ENCODE results near the gene CCDC152. TPM values are rescaled to one million over a fixed set of nuclear protein-coding genes. Genes with fewer than 3 reads are reported as not detected.

The CCDC152 gene
- total and polyA plus RNA-seq, 2 of the 13 experiments (the other 11 are each of a cell fraction or from before 2014, with no cell fraction given): 0.20 to 0.36 TPM

DNA sequence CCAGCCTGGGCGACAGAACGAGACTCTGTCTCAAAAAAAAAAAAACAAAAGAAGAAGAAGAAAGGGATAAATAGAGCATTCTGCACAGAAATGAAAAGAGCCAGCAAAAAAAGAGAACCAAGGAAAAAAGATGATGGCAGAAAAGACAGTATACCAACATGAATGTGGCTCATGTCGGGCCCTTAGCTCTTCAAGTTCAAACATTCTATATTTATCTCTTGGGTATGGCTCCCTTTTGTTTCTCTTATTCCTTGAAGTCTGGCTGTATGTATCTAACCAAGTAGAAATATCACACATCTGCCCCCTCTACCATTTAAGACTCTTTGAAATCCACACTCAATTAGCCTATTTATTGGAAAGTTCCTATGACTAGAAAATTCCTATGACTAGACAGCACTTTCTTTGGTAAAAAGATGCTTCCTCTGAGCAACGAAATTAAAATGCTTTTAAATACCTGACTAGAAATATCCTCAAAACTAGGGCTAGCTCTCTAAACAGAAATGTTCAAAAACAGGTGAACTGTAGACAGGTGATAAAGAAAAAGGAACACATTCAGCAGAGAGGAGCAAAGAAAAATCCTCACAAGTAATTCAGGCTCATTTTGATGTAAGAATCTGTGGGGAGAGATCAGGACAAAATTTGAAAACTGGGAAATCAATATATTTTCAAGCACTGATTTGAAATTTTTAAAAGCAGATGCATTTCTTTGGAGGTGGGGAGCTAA is 52.4 kb downstream of the CCDC152 start (continued):
- TF ChIP-seq HNF4A (CRISPR knock-in tag; IDR thresholded peaks at IDR 0.05) (no peak), AGO2 (optimal IDR thresholded peaks at IDR 0.05; ENCODE audit: low read depth, low read length) (peak; percentile 48), TARDBP (CRISPR knock-in tag; IDR thresholded peaks at IDR 0.05) (peak; percentile 16; the same call in 1 of the 2 replicates), TGIF2 (CRISPR knock-in tag; IDR thresholded peaks at IDR 0.05) (no peak), EEA1 (CRISPR knock-in tag; IDR thresholded peaks at IDR 0.05; ENCODE audit: borderline replicate concordance) (no peak), ZNF160 (CRISPR knock-in tag; IDR thresholded peaks at IDR 0.05) (no peak), TP53 (CRISPR knock-in tag; conservative IDR thresholded peaks at IDR 0.05) (no peak), POLR2G (IDR thresholded peaks at IDR 0.05; ENCODE audit: low read depth, low read length) (peak; percentile 55), KMT2B (CRISPR knock-in tag; IDR thresholded peaks at IDR 0.05) (no peak), PHF8 (CRISPR knock-in tag; IDR thresholded peaks at IDR 0.05) (no peak), ZNF33B (CRISPR knock-in tag; IDR thresholded peaks at IDR 0.05) (no peak), ARHGAP35 (CRISPR knock-in tag; IDR thresholded peaks at IDR 0.05; ENCODE audit: borderline replicate concordance) (no peak), ZFP36L2 (CRISPR knock-in tag; IDR thresholded peaks at IDR 0.05) (no peak), MAFG (CRISPR knock-in tag; IDR thresholded peaks at IDR 0.05) (no peak), EHMT2 (IDR thresholded peaks at IDR 0.05; ENCODE audit: borderline replicate concordance, low read depth, low read length) (no peak), ATRX (CRISPR knock-in tag; IDR thresholded peaks at IDR 0.05; ENCODE audit: borderline replicate concordance) (no peak)
- TF ChIP-seq, protein P1, sequence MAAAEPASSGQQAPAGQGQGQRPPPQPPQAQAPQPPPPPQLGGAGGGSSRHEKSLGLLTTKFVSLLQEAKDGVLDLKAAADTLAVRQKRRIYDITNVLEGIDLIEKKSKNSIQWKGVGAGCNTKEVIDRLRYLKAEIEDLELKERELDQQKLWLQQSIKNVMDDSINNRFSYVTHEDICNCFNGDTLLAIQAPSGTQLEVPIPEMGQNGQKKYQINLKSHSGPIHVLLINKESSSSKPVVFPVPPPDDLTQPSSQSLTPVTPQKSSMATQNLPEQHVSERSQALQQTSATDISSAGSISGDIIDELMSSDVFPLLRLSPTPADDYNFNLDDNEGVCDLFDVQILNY (CRISPR knock-in tag; conservative IDR thresholded peaks at IDR 0.05): no peak
- TF ChIP-seq, protein P2, sequence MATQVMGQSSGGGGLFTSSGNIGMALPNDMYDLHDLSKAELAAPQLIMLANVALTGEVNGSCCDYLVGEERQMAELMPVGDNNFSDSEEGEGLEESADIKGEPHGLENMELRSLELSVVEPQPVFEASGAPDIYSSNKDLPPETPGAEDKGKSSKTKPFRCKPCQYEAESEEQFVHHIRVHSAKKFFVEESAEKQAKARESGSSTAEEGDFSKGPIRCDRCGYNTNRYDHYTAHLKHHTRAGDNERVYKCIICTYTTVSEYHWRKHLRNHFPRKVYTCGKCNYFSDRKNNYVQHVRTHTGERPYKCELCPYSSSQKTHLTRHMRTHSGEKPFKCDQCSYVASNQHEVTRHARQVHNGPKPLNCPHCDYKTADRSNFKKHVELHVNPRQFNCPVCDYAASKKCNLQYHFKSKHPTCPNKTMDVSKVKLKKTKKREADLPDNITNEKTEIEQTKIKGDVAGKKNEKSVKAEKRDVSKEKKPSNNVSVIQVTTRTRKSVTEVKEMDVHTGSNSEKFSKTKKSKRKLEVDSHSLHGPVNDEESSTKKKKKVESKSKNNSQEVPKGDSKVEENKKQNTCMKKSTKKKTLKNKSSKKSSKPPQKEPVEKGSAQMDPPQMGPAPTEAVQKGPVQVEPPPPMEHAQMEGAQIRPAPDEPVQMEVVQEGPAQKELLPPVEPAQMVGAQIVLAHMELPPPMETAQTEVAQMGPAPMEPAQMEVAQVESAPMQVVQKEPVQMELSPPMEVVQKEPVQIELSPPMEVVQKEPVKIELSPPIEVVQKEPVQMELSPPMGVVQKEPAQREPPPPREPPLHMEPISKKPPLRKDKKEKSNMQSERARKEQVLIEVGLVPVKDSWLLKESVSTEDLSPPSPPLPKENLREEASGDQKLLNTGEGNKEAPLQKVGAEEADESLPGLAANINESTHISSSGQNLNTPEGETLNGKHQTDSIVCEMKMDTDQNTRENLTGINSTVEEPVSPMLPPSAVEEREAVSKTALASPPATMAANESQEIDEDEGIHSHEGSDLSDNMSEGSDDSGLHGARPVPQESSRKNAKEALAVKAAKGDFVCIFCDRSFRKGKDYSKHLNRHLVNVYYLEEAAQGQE (IDR thresholded peaks at IDR 0.05; ENCODE audit: borderline replicate concordance in 1 of 2, low read depth in 1 of 2, low read length in 2 of 2): peak in 1 of 2 experiments; percentile 30; a peak in 1 of 4 replicates
- TF ChIP-seq, protein P3, sequence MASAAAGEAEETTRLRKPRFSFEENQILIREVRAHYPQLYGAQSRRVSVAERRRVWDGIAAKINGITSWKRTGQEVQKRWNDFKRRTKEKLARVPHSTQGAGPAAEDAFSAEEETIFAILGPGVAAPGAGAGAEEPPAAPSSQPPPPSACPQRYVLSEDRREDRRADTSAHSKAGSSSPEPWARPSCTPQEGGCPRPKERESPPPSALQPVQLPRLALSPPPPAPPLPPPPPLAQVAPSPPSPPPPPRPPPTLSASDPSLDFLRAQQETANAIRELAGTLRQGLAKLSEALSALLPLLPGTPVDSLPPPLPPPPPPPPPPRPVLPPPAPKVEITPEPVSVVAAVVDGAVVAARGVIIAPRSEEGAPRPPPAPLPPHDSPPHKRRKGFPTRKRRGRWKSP (CRISPR knock-in tag; IDR thresholded peaks at IDR 0.05): no peak
- TF ChIP-seq, protein P4, sequence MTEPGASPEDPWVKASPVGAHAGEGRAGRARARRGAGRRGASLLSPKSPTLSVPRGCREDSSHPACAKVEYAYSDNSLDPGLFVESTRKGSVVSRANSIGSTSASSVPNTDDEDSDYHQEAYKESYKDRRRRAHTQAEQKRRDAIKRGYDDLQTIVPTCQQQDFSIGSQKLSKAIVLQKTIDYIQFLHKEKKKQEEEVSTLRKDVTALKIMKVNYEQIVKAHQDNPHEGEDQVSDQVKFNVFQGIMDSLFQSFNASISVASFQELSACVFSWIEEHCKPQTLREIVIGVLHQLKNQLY (CRISPR knock-in tag; IDR thresholded peaks at IDR 0.05): no peak
- TF ChIP-seq, protein P5, sequence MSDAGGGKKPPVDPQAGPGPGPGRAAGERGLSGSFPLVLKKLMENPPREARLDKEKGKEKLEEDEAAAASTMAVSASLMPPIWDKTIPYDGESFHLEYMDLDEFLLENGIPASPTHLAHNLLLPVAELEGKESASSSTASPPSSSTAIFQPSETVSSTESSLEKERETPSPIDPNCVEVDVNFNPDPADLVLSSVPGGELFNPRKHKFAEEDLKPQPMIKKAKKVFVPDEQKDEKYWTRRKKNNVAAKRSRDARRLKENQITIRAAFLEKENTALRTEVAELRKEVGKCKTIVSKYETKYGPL (CRISPR knock-in tag; IDR thresholded peaks at IDR 0.05): no peak
- TF ChIP-seq, protein P6, sequence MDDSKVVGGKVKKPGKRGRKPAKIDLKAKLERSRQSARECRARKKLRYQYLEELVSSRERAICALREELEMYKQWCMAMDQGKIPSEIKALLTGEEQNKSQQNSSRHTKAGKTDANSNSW (CRISPR knock-in tag; IDR thresholded peaks at IDR 0.05; ENCODE audit: borderline replicate concordance): no peak

Measured in HepG2 (cell line).